ENCODE results near the gene GDPD5. TPM values are rescaled to one million over a fixed set of nuclear protein-coding genes. Genes with fewer than 3 reads are reported as not detected.

Gene GDPD5
- total and polyA plus RNA-seq, 9 of the 15 experiments (the other 6 are each of a cell fraction or from before 2014, with no cell fraction given), result 0.32 to 27.3 (median 8.0) TPM

DNA sequence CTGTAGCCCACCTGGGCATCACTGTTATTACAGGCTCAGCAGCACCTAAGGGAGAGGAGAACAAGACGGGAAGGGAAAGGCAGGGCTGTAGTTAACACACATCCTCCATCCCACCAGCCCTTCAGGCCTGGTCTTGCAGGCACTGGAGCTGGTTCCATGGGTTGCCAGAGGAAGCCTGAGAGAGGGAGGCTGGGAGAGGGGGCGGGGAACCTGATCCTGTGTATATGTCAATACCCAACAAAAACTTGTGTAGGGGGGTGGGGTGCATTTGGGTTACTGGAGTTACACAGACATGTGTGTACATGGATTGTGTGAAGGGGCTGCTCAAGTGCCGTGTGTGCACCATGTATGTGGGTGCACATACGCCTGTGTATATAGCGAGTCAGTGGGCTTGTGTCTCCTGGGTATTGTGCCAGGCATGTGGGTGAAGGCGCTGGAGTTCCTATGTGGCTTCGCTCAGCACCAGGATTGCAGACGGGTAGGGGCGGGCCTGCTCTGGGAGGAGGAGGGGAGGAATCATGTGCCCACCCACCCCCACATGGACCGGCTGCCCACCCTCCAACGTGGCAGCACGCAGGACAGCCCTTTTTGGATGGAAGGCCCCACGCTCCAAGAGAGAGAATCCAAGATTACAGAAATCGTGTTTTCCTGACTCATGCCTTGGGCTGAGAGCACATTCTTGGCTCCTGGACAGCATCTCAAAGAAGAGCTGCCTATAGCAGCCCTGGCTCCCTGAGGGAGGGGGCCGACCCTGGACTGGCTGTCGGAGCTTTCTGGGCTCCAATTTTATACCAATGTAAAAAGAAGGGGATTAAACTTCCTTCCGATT lies 32.1 kb upstream of the GDPD5 start:
- TF ChIP-seq E2F6 (IDR thresholded peaks at IDR 0.05; ENCODE audit: borderline replicate concordance in 1 of 2, extremely low read depth in 1 of 2, insufficient read depth in 1 of 2, insufficient read length in 1 of 2, low read depth in 1 of 2, low read length in 1 of 2, poor library complexity in 1 of 2, severe bottlenecking in 1 of 2) (peak in 1 of 2 experiments; percentile 14), BRD9 (IDR thresholded peaks at IDR 0.05; ENCODE audit: low read depth, partially characterized antibody) (no peak), C11orf30 (IDR thresholded peaks at IDR 0.05; ENCODE audit: low read depth) (peak; percentile 40; the same call in 1 of the 2 replicates), MAFK (IDR thresholded peaks at IDR 0.05; ENCODE audit: low read length) (0 out of 2 replicates have a peak, but pooled peaks have one; percentile 22), MXI1 (IDR thresholded peaks at IDR 0.05; ENCODE audit: low read depth, low read length) (no peak), ZFP36 (IDR thresholded peaks at IDR 0.05; ENCODE audit: low read depth, low read length, partially characterized antibody) (peak; percentile 24), KAT7 (CRISPR knock-in tag; IDR thresholded peaks at IDR 0.05; ENCODE audit: borderline replicate concordance) (no peak), RCOR1 (IDR thresholded peaks at IDR 0.05; ENCODE audit: borderline replicate concordance in 1 of 2, low read depth in 2 of 2, low read length in 2 of 2) (peak in 1 of 2 experiments; percentile 21; a peak in 1 of 4 replicates), NFE2 (IDR thresholded peaks at IDR 0.05; ENCODE audit: low read depth) (peak; percentile 58), NFIC (IDR thresholded peaks at IDR 0.05) (peak; percentile 34), NCOA4 (IDR thresholded peaks at IDR 0.05; ENCODE audit: partially characterized antibody) (no peak), BACH1 (tag; IDR thresholded peaks at IDR 0.05) (no peak), ZFP1 (CRISPR knock-in tag; IDR thresholded peaks at IDR 0.05) (no peak)
- TF ChIP-seq, protein P1, sequence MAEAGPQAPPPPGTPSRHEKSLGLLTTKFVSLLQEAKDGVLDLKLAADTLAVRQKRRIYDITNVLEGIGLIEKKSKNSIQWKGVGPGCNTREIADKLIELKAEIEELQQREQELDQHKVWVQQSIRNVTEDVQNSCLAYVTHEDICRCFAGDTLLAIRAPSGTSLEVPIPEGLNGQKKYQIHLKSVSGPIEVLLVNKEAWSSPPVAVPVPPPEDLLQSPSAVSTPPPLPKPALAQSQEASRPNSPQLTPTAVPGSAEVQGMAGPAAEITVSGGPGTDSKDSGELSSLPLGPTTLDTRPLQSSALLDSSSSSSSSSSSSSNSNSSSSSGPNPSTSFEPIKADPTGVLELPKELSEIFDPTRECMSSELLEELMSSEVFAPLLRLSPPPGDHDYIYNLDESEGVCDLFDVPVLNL (CRISPR knock-in tag; IDR thresholded peaks at IDR 0.05; ENCODE audit: low read depth), result no peak
- BruUV-seq (replicated peaks), result no TSS peak

More for the DNA sequence above, 32.1 kb upstream of the GDPD5 start:
- no peaks in the 10 kb centered on the region for H4K20me1 ChIP-seq (replicated peaks; ENCODE audit: control insufficient read depth, insufficient read depth, low read length)
- no peaks in the 10 kb centered on the region for H3K27me3 ChIP-seq (ENCODE audit: control insufficient read depth in 2 of 2, insufficient read depth in 2 of 2, low read length in 2 of 2)
- peak overlapping the region; percentile 82 for H3K27ac ChIP-seq (ENCODE audit: extremely low read depth, low read depth, low read length)
- no peak overlapping the region for H3K4me3 ChIP-seq
- FAIRE-seq (no peak), ATAC-seq (no peak), DNase-seq (ENCODE audit: extremely low read depth in 1 of 4, low spot score in 3 of 4) (peak in 2 of 4 experiments; percentile 51 to 62)
- intact Hi-C loops (cut with micrococcal nuclease) (no loop called here), in situ Hi-C loops (cut with MboI) (no loop called here)
- peak overlapping the region; percentile 71 for H3K4me2 ChIP-seq (ENCODE audit: insufficient read depth, low read length)
- no peaks in the 10 kb centered on the region for H3K36me3 ChIP-seq (ENCODE audit: control insufficient read depth, insufficient read depth, low read length)
- peaks cover 11% of the 10 kb centered on the region for H3K79me2 ChIP-seq (ENCODE audit: control insufficient read depth, insufficient read depth, low read length)
- H3K9ac ChIP-seq (ENCODE audit: insufficient read depth in 1 of 2, low read depth in 2 of 2, low read length in 2 of 2), result peak overlapping the region; percentile 41 to 65; a peak in 3 of 4 replicates
- 54% methylated on average over 11 of the region's 17 CpGs for WGBS (ENCODE audit: insufficient coverage, low coverage, missing lambda C conversion rate)
- POLR2A ChIA-PET, result interaction anchor here (0.6 to 10.5 kb wide), 5 partner anchors 9 to 172 kb away, joined by 3 to 115 read pairs (median 3); no protein-coding TSS in a partner anchor
- peak overlapping the region; percentile 84 for H2AFZ ChIP-seq (ENCODE audit: low read depth, low read length)
- peaks cover 61% of the 10 kb centered on the region in 2 experiments for H3K4me1 ChIP-seq (replicated peaks in 1 of 2; ENCODE audit: control insufficient read depth in 2 of 2, insufficient read depth in 2 of 2, low read length in 2 of 2)
- H3K9me1 ChIP-seq (ENCODE audit: control insufficient read depth, insufficient read depth, low read length), result no peaks in the 10 kb centered on the region
- CTCF ChIA-PET (ENCODE audit: low intra/inter-chr PET ratio), result no interaction called here
- no peaks in the 10 kb centered on the region for H3K9me3 ChIP-seq (replicated peaks; ENCODE audit: control insufficient read depth, insufficient read depth, low read depth, low read length)
